Right lobe of liver (tissue), 4 donors: ENCODE measurements around the gene STAC2.

Experiments used
- CTCF ChIP-seq, 4 donors: fragments of 200-600 bp in 3 of 4; fragments of 450-650 bp in 1 of 4; IDR thresholded peaks; one replicate each; pipeline versions ENCODE4 v1.5.1 to v1.8.0; 2016 to 2022; ENCODE audit warnings: antibody characterized with exemption in 4 of 4, mild to moderate bottlenecking in 2 of 4
- POLR2A ChIP-seq: fragments of 450-650 bp; IDR thresholded peaks from one replicate; pipeline ENCODE4 v1.6.1; 2017; ENCODE audit warnings: antibody characterized with exemption, mild to moderate bottlenecking
- donor health status: DM: no; HTN: no; CAD: no.
- donor health status: DM: no; HTN: no; CAD: no.
- donor health status: DM: no; HTN: yes; CAD: no.

GRCh38 chr17:39236450-39236927 lies 10.7 kb upstream of the STAC2 start:
- TF ChIP-seq CTCF (IDR thresholded peaks at IDR 0.05) (no peak), POLR2A (no peak)
